Stimulated activated naive CD4-positive, alpha-beta T cell treated with Interleukin-2 at 50 U/mL for 16 hours (primary cell): ENCODE data around the gene NOL7.

Experiments
- DNase-seq: peaks from one replicate; lab custom pipeline; 2025; lab: John Stamatoyannopoulos, UW

Gene NOL7

GRCh38 chr6:13597073-13597472, 18.1 kb upstream of the NOL7 start:
- DNase-seq = no peak

GRCh38 chr6:13600036-13600435, 15.1 kb upstream of the NOL7 start:
- no peak for DNase-seq

- no peak for DNase-seq
Observed at GRCh38 chr6:13604135-13604534, 11.0 kb upstream of the NOL7 start.

GRCh38 chr6:13604546-13605416, 10.4 kb upstream of the NOL7 start:
- DNase-seq = no peak

- DNase-seq = no peak
Observed at GRCh38 chr6:13605634-13606033, 9.5 kb upstream of the NOL7 start.

- no peak for DNase-seq
Observed at GRCh38 chr6:13611715-13612114, 3.4 kb upstream of the NOL7 start.

GRCh38 chr6:13613029-13613594, 2.0 kb upstream of the NOL7 start:
- DNase-seq = no peak

- peak; percentile 52 for DNase-seq
Observed at GRCh38 chr6:13614126-13614925, 809 bp upstream of the NOL7 start.

- DNase-seq = peak; percentile 39
Observed at GRCh38 chr6:13615792-13616120, 621 bp downstream of the NOL7 start.

- no peak for DNase-seq
Observed at GRCh38 chr6:13617066-13617465, 1.9 kb downstream of the NOL7 start.

- no peak for DNase-seq
Observed at GRCh38 chr6:13624871-13625288, 9.7 kb downstream of the NOL7 start.

GRCh38 chr6:13629459-13630116, 14.5 kb downstream of the NOL7 start:
- DNase-seq = no peak

- DNase-seq = no peak
Observed at GRCh38 chr6:13630499-13630898, 15.4 kb downstream of the NOL7 start.

- no peak for DNase-seq
Observed at GRCh38 chr6:13633343-13633742, 18.2 kb downstream of the NOL7 start.

GRCh38 chr6:13635948-13636658, 21.0 kb downstream of the NOL7 start:
- DNase-seq = no peak

GRCh38 chr6:13638014-13638413, 22.9 kb downstream of the NOL7 start:
- DNase-seq = no peak

GRCh38 chr6:13638626-13639025, 23.5 kb downstream of the NOL7 start:
- no peak for DNase-seq

- DNase-seq = no peak
Observed at GRCh38 chr6:13641315-13641714, 26.2 kb downstream of the NOL7 start.

- no peak for DNase-seq
Observed at GRCh38 chr6:13643125-13643524, 28.0 kb downstream of the NOL7 start.

- DNase-seq = no peak
Observed at GRCh38 chr6:13648850-13649249, 33.7 kb downstream of the NOL7 start.

- no peak for DNase-seq
Observed at GRCh38 chr6:13649393-13649792, 34.3 kb downstream of the NOL7 start.

GRCh38 chr6:13653296-13653695, 38.2 kb downstream of the NOL7 start:
- DNase-seq = no peak
